HuH-7 (cell line): ENCODE results near the gene ZSCAN9.

Experiments
- DNase-seq: peaks from one replicate; pipeline ENCODE4 v3.0.0; 2011; ENCODE audit warnings: low spot score

ZSCAN9 gene

DNA sequence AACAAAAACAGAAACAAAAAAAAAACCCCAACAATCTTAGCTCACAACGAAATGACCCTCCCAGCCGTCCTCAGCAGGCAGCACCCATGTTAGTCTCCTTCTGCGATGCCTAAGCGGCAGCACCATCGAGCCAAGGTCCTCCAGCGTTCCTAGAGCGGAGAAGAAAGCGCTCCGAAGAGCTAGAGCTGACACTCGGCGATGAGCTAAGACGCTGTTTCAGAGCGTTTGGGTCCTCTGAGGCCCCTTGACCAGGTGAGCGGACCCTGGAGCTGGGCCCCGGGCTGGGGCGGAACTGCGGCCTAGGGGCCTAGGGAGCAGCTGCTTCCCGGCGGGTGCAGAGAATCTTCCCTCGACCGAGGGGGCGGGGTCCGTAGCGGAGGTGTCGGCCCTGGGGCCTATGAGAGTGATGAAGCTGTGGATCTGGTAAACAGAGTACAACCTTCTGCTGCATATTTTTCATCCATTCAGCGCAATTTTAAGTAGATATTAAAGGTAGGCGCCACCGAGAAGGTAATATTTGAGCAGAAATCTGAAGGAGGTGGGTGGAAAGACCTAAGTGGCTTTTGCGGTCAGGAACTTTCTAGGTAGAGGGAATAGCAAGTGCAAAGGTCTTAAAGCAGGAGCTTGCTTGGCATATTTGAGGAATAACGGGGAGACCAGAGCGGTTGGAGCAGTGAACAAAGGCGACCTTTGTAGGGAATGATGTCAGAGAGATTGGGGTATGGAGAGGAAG, 42.1 kb downstream of the ZSCAN9 start, which contains the start of gene ZSCAN26:
Gene ZSCAN26, plus strand, starts transcription at position 182 of the 733 bp plus-strand sequence. CDS start 4,777 bp downstream, outside the sequence.
- DNase-seq: peak; percentile 68

DNA sequence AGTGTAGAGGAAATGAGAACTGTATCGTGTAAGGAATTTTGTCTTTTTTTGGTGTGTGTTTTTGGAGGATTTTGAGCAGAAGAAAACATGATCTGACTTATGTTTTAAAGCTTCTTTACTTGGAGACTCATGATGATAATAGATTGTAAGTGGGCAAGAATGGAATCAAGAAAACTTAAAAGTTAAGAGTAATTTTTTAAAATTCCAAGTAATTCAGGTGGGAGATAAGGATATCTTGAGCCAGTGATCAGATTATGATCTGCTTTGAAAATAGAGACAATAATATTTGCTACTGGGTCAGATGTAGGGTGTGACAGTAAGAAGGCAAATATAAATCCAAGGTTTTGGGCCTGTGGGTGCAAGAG, 42.6 kb downstream of the ZSCAN9 start:
- no peak for DNase-seq

DNA sequence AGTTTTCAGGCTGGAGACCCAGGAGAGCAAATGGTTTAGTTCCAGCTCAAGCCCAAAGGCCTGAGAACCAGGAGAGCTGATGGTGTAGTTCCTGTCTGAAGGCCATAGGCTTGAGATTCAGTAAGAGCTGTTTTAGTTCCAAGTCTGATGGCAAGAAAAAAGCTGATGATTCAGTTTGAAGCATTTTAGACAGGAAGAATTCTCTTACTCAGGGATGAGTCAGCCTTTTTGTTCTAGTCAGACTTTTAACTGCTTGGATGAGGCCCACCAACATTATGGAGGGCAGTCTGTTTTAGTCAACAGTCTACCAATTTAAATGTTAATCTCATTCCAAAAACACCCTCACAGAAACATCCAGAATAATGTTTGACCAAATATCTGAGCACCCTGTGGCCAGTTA, 44.4 kb downstream of the ZSCAN9 start:
- DNase-seq: no peak

DNA sequence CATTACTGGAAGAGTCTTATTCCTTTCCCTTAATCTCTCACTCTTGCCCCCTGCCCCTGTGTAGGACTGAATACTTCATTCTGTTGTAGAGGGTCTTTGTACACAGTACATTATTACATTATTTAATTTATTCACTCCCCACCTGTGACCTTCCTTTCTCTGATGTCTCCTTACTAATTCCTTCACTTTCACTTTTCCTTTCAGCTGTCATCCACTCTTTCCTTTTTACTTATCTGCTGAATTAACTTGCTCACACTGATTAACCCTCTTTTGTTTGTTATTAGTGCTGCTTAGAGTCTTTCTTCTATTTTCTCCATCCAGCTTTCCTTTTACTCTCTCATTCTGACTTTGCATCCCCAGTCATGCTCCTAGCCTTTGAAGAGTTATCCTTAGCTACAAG, 49.8 kb downstream of the ZSCAN9 start:
- DNase-seq: no peak

DNA sequence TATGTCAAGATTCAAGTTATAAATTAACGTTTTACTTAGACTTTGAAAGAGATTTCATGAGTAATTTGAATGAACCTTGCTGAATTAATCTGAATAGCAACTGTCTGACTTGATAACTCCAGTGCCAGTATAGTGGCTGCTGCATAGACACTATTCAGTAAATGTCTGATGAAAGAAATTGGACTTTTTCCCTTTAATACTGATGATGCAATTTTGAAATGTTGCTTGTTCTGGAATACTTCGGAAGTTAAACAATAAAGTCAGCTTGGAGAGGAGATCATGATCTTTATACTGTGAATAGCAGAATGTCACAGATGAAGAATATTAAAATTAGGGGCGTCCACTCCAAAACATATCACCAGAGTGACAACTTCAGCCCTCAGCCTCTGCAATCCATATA, 52.7 kb downstream of the ZSCAN9 start:
- DNase-seq: no peak

DNA sequence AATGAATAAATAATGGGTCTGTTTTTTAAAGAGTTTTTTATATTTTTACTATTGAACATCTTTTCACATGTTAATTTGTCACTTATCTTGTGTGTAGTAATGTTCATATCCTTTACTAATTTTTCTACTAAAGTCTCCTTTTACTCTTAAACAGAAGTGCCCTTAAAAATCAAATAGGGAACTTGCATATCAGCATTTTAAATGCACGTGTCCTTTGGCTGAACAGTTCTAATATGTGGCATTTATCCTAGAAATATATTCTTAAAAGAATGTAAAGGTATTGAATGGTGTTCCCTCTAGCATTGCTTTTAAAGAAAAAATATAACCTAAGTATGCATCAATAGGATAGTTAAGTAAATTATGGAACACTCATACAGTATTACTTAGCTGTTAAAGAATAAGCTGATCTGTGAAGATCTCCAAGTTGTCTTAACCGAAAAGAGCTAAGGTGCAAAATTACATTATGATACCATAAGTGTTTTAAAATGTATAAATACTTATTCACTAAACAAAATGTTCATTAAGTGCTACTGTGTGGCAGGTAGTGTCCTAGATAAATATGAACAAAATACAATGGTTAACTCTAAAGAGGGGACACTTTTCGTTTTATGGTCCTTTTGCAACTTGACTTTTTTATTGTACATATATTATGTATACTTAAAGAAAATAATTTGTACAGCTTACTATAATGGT, 55.7 kb downstream of the ZSCAN9 start:
- no peak for DNase-seq

DNA sequence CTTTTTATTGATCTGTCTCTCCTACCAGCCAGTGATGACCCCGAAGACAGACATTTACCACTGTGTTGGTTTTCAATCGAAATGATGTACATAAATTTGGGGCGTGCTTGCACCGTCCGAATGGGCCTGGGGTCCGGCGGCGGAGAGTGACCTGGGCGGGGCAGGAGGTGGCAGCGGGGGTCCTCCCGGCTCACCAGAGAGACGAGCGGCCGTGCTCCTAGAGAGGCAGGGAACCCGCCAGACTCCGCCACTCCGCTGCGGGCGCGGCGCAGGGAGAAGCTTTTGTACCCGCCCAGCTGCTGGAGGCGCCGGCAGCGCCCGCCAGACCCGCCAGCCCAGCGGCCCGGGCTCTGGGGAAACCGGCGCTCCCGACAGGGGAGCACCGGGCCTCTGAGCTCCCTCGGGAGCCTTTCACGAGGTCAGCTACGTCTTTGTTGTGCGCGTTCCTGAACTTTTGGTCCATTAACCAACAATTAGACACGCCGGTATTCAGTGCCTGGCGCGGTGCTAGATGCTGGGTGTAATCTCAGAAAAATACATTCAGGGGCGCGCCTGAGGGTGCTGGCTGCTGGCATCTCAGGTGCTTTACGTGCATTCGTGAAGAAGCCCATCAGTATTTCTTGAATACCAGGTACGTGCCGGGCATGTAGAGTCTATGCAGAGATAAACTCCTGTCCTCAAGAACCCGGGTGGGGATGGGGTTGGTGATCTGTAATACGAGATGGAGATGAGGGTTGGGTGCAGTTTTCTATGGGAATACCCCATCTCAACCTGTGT, 56.4 kb downstream of the ZSCAN9 start, which contains the start of gene PGBD1:
Gene PGBD1, plus strand, starts transcription at position 285 of the 777 bp plus-strand sequence. CDS start 2,242 bp downstream, outside the sequence.
- DNase-seq: peak; percentile 66

DNA sequence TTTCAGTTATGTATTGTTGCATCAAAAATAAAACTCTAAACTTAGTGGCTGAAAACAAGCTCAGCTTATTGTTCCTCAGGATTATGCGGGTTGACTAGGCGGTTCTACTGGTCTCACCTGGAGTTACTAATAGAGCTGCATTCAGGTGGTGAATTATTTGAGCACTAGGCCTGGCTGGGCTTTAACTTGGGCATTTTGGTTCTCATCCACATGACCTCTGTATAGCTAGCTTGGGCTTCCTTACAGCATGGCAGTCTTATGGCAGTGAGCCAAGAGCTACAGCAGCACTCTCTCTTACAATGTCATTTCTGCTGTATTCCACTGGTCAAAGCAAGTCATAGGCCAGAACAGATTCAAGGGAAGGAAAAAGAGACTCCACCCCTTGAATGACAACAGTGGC, 57.9 kb downstream of the ZSCAN9 start:
- no peak for DNase-seq
